ENCODE data around the gene CHST5.
"Not testable (repeated sequence)": the region's sequence is repeated elsewhere in the genome, so short reads cannot be mapped to it uniquely, and the experiment has no call there.

CHST5 gene

DNA sequence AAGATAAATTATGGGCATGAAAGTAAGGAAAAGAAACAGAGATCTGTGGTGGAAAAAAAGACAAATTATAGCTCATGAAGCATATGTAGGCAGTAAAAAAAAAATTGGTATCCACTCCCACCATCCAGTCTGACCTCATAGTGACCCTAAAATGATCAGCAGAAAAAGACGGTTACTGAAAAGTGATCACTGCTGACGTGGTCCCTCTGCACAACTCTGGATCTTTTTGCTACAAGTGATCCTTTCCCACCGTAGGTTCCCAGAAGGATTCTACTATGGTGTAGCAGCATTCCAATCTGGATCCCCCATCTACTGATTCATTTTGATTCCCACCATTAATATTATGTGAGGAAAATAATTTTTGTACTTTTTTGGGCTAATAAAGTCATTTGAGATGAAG is 29.8 kb downstream of the CHST5 start:
- DNase-seq (ENCODE audit: low read depth): no peak

DNA sequence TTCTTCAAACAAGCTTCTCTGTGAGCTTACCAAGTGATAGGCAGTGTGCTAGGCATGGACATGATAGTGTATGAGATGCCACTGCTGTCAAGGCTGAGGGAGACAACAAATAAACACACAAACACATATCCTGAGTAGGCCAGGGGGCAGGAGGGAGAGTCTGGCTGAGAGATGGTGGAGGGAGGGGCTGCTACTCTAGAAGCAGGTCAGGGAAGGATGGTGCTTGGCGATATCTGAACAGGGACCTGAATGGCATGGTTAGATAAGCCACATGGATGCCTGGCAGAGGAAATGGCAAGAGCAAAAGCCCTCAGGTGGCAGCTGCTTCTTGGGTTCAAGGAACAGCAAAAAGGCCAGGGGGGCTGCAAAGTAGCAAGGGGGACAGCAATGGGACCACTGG is 32.1 kb downstream of the CHST5 start:
- no peak for DNase-seq (ENCODE audit: low read depth)

- no peak for DNase-seq (ENCODE audit: low read depth)
Measured at GRCh38 chr16:75502916-75503605, 32.8 kb downstream of the CHST5 start.

DNA sequence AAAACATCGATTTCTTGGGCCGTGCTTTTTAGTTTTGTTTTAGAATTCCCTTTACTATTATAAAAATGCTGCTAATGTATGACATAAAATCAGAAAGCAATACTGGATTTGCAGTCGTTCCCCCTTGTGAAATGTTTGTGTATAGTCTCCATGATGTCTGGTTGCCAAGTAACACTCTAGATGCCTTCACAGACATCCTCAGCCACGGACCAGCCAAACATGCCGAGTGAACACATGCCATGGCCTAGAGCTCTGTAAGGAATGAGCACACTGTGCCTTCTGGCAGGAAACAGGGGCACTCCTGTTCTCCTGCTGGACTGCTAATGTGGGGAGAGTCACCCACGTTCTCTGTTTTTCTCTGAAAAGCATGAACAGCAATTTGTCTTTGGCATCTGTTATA is 34.1 kb downstream of the CHST5 start:
- DNase-seq (ENCODE audit: low read depth): not testable (repeated sequence)

DNA sequence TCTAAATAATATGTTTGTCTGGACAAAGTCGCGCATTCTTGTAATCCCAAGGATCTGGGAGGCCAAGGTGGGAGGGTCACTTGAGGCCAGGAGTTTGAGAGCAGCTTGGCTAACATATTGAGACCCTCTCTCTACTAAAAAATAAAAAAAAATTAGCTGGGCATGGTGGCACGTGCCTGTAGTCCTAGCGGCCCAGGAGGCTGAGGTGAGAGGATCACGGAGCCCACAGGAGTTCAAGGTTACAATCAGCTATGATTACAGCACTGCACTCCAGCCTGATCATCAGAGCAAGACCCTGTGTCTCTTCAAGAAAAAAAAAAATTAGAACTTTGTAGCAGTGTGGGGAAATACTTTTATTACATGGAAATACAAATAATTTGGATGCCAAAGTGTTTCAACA is 34.5 kb downstream of the CHST5 start:
- DNase-seq (ENCODE audit: low read depth): no peak

DNA sequence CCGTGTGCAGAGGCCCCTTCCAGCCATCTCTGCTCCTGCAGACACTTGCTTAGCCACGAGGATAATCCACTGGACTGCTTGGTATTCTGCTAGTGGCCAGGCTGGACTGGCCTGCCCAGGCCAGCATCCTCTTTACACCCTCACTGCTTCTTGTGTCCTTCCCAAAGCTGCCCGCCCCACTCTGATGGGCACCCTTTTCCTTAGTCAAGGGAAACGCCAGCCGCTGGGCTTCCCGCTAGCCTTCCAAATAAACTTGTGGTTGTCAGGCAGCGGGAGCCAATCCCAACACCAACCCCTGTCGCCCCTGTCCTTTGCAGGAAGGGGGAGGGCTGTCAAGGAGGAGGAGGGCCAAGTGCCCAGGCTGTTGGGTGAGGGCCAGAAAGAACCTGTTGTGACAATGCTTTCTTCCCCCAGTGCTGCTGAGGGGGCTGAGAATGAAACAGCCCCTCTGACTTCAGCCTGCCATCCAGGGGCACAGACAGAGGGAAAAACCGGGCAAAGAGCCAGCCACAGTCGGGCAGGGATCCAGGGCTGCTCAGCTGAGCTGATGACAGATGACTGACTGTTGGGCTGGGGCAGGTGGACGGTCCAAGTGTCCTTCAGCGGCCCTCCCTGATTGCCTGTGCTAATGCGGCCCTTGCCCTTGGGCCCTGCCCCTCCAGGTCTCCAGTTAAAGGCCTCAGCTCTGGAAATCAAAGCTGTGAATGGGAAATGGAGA is 37.1 kb downstream of the CHST5 start:
- DNase-seq (ENCODE audit: low read depth): not testable (repeated sequence)

DNA sequence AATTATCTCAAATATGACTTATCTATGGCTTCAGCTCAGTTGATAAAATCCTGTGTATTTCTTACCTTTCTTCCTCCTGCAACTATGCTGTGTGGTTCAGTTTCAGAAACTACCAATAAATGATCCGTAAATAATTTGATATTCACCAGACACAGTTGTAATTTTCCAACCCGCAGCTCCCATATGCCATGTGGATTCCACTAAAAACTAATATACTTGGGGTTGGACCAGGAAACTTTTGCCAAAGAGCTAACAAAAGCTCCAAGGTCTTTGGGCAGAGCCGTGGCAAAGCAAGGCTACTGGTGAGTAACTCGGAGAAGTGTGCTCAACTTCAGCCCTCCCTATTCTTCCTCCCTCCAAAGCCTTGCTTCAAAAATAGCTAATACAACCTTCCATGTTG is 38.4 kb downstream of the CHST5 start:
- DNase-seq (ENCODE audit: low read depth): no peak

DNA sequence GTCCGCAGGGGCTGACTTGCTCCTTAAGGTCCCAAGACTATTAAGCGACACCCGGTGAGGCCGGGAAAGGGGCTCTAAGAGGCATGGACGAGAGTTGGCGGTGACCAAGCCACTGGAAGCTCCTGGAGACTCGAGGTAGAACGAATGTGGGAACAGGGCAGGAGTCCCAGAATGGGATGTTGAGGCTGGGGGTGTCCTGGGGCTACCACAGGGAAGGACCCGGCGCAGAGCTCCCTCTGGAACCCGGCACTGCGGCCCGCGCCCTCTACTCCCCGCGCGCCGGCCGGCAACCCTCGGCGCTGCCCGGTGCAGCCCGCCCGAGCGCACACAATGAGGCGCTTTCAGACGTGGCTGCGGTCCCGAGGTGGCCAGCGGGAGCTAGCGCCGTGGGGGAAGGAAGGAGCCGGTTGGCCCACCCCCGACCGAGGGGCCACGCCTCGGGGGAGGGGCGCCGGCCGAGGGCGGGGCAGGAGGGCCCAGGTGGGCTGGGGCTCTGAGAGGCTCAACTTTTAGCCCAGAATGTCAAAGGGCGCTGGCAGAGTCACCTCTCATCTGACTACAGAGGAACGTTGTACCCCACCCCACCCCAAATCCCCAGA is 40.7 kb downstream of the CHST5 start, which contains the start of gene CHST6:
TSS of gene CHST6 (minus strand) at position 366 of the 599 bp plus-strand sequence. CDS start 15,613 bp downstream, outside the sequence.
- DNase-seq (ENCODE audit: low read depth): no peak

- DNase-seq (ENCODE audit: low read depth): no peak
Measured at GRCh38 chr16:75494661-75495075, 41.2 kb downstream of the CHST5 start.

- DNase-seq (ENCODE audit: low read depth): no peak
Measured at GRCh38 chr16:75494184-75494583, 41.7 kb downstream of the CHST5 start.

- DNase-seq (ENCODE audit: low read depth): no peak
Measured at GRCh38 chr16:75491876-75492275, 44.0 kb downstream of the CHST5 start.

- DNase-seq (ENCODE audit: low read depth): no peak
Measured at GRCh38 chr16:75488322-75488721, 47.6 kb downstream of the CHST5 start.

GRCh38 chr16:75486676-75487313 is 49.1 kb downstream of the CHST5 start:
- no peak for DNase-seq (ENCODE audit: low read depth)

DNA sequence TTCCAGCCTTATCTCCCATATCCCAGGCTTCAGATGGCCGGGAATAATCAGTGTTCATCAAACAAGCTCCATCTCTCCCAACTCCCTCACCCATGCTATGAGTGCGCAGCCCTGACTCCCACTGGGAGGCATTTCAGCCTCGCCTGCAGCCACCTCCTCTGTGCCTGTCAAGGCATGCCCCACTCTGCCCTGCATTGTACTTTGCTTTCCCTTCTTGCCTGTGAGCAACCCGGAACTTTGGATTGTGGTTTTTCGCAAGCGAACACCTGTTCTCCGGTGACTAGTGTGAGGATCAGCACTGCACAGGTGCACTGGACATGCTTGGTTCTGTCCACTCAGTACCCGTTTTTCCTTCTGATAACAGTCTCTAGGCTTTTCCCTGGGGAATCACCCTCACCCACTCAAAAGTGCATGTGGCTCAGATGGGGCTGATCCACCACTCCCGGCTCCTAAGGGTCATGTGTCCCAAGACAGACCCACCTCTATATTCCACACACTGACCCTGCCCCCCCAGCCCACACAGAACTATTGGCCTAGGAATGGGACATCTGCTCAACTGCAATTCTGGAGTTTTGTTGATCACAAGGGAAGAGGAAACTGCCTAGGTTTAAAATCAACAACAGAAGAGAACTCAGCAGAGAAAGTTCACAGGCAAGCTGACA is 49.8 kb downstream of the CHST5 start:
- no peak for DNase-seq (ENCODE audit: low read depth)

DNA sequence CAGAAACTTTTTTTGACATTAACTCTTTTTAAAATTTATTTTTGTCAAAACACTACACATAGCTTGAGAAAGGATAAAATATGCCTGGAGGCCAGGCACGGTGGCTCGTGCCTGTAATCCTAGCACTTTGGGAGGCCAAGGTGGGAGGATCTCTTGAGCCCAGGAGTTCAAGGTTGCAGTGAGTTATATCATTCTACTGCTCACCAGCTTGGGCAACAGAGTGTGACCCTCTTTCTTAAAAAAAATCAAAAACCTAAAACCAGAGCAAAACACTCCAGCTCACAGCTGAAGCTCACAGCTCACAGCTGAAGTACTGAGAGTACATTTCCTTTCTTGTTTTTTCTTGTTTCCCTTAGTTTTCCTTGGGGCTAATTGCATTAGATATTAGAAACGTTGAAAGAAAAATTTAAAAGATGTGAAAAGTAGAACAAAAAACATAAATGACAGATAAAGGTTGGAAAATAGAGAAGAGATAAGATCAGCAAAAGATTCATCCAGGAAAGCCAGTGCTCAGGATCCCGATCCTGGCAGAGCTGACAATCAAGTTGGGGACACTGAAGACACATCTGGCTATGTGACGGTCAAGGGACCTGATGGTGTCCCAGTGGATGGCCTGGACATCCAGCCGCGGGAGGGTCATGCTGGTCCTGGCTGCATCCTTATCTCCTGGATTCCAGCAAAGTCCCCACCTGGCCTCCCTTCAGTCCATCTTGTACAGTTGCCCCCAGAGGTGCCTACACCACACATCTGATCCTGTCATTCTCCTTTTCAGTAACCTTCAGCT is 50.5 kb downstream of the CHST5 start:
- DNase-seq (ENCODE audit: low read depth): no peak

- no peak for DNase-seq (ENCODE audit: low read depth)
Measured at GRCh38 chr16:75483222-75483621, 52.7 kb downstream of the CHST5 start.

- no peak for DNase-seq (ENCODE audit: low read depth)
Measured at GRCh38 chr16:75482434-75483205, 53.3 kb downstream of the CHST5 start.

- no peak for DNase-seq (ENCODE audit: low read depth)
Measured at GRCh38 chr16:75481475-75481874, 54.4 kb downstream of the CHST5 start.

DNA sequence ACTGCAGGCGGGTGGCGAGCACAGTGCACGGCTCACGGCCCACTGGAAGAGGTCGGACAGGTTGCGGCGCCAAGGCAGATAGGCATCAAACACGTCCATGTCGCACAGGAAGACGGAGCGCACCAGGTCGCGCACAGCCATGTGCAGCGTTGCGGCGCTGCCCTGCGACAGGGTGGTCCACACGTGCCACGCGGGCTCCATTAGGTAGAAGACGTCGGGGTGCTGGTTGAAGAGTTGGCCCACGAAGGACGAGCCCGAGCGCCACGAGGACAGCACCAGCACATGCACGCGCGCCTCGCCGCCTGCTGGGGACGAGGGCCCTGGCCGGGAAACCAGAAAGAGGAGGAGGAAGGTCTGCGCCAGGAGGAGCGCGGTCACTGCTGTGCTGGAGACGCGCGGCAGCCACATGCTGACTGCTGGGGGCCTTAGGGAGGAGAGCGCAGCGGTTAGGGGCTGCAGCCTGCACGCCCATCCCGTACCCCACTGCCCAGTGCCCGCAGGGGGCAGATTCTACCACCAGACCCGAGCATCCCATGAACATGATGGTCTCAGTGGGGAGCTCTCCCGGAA is 56.4 kb downstream of the CHST5 start:
- DNase-seq (ENCODE audit: low read depth): no peak

All from T-helper 22 cell (primary cell).